ENCODE results near the gene FMR1NB. TPM values are rescaled to one million over a fixed set of nuclear protein-coding genes. Genes with fewer than 3 reads are reported as not detected.

FMR1NB gene
- total RNA-seq, 1 experiment from 2014 or later = not detected

GRCh38 chrX:148047200-148047599 is 66.1 kb downstream of the FMR1NB start:
- Histone ChIP-seq H4K20me1 (ENCODE audit: control insufficient read depth, insufficient read depth, insufficient read length) (no peaks in the 10 kb centered on the region), H3K14ac (ENCODE audit: insufficient read depth, low read length) (no peak overlapping the region), H4K91ac (ENCODE audit: insufficient read length, low read depth, low read length) (no peak overlapping the region), H3K23me2 (ENCODE audit: insufficient read length, low read depth, low read length, poor library complexity, severe bottlenecking) (no peaks in the 10 kb centered on the region), H2AFZ (ENCODE audit: low read length) (no peak overlapping the region), H3T11ph (ENCODE audit: low read length) (no peak overlapping the region), H3K4me2 (ENCODE audit: insufficient read depth, insufficient read length, low read length) (no peak overlapping the region), H4K8ac (replicated peaks; ENCODE audit: insufficient read length, low read depth, low read length) (no peak overlapping the region), H2BK20ac (ENCODE audit: low read depth, low read length, poor library complexity, severe bottlenecking) (no peak overlapping the region), H4K5ac (ENCODE audit: insufficient read length, low read depth, low read length) (no peak overlapping the region), H2AK5ac (ENCODE audit: insufficient read length, low read length) (no peak overlapping the region), H3K4ac (ENCODE audit: low read depth, low read length) (no peak overlapping the region), H3K56ac (ENCODE audit: insufficient read length, low read depth, low read length) (no peak overlapping the region), H3K18ac (ENCODE audit: insufficient read length, low read depth, low read length) (no peak overlapping the region), H2BK12ac (ENCODE audit: insufficient read length, low read depth, low read length) (no peak overlapping the region), H3K27ac (ENCODE audit: insufficient read length, low read depth, low read length) (no peak overlapping the region), H2BK15ac (ENCODE audit: low read depth, low read length) (no peak overlapping the region), H2BK5ac (ENCODE audit: insufficient read length, low read length) (no peak overlapping the region), H3K79me1 (ENCODE audit: insufficient read depth, low read depth, low read length, poor library complexity, severe bottlenecking) (no peaks in the 10 kb centered on the region), H2BK120ac (ENCODE audit: low read depth, low read length, poor library complexity, severe bottlenecking) (no peak overlapping the region), H3K9me3 (ENCODE audit: control insufficient read depth, low read depth, low read length) (peaks cover 16% of the 10 kb centered on the region), H3K27me3 (ENCODE audit: insufficient read depth, low read length) (no peaks in the 10 kb centered on the region), H3K79me2 (ENCODE audit: insufficient read depth, low read length) (no peaks in the 10 kb centered on the region), H3K4me1 (ENCODE audit: insufficient read depth, low read length) (no peaks in the 10 kb centered on the region), H3K9ac (ENCODE audit: extremely low read depth, insufficient read length, low read length) (no peak overlapping the region), H3K23ac (ENCODE audit: insufficient read length, low read depth, low read length) (no peak overlapping the region)
- no CpG with 5 or more reads among the region's 4 CpGs for WGBS (ENCODE audit: extremely low coverage, insufficient read length, low lambda C conversion rate)
- peaks cover 0 to 4% (median 1%) of the 10 kb centered on the region in 3 experiments; a peak in 5 of 7 replicates for H3K36me3 Mint-ChIP-seq (ENCODE audit: insufficient read depth in 1 of 3, low read depth in 3 of 3)
- H3K9me3 Mint-ChIP-seq = peaks cover 61 to 68% of the 10 kb centered on the region in 2 experiments
- no peak overlapping the region for H3K27ac Mint-ChIP-seq
- no peaks in the 10 kb centered on the region for H3K4me1 Mint-ChIP-seq
- H3K4me3 Mint-ChIP-seq = no peak overlapping the region
- DNase-seq = no peak
- TF ChIP-seq CTCF (conservative IDR thresholded peaks at IDR 0.05) = no peak
- no peaks in the 10 kb centered on the region; the same call in 1 of the 2 replicates for H3K27me3 Mint-ChIP-seq (ENCODE audit: low read depth)

Data from H9 (cell line).